ENCODE measurements around the gene MCU. TPM values are rescaled to one million over a fixed set of nuclear protein-coding genes. Genes with fewer than 3 reads are reported as not detected.
"Not testable (repeated sequence)": the region's sequence is repeated elsewhere in the genome, so short reads cannot be mapped to it uniquely, and the experiment has no call there.

The MCU gene
- total RNA-seq, 1 experiment from 2014 or later = 18.7 TPM

DNA sequence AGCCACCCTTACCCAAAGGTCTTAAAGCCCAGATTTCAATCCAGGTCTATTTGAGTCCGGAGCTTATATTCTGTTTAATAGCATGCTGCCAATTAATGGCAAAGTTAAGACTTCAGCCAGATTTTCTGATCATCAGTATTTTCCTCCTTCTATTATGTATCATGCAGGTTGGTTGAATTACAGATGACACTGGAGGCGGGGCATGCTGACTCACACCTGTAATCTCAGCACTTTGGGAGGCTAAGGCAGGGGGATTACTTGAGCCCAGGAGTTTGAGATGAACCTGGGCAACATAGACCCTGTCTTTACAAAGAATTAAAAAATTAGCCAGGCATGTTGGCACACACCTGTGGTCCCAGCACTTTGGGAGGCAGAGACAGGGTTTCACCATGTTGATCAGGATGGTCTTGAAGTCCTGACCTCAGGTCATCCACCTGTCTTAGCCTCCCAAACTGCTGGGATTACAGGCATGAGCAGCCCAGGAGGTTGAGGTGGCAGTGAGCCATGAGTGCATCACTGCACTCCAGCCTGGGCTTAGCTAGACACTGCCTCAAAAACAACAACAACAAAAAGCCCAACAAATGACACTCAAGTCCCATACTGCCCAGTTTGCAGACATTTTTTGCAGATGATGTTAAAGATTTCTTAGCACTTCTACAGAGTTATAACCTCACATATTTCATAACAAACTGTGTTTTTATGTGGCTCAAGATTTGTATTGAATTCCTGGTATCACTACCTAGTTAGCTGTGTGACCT is 62.5 kb downstream of the MCU start:
- no peak for TF ChIP-seq EZH2 (IDR thresholded peaks at IDR 0.05; ENCODE audit: borderline replicate concordance, low read depth, low read length, poor library complexity, severe bottlenecking)
- TF ChIP-seq, protein P1, sequence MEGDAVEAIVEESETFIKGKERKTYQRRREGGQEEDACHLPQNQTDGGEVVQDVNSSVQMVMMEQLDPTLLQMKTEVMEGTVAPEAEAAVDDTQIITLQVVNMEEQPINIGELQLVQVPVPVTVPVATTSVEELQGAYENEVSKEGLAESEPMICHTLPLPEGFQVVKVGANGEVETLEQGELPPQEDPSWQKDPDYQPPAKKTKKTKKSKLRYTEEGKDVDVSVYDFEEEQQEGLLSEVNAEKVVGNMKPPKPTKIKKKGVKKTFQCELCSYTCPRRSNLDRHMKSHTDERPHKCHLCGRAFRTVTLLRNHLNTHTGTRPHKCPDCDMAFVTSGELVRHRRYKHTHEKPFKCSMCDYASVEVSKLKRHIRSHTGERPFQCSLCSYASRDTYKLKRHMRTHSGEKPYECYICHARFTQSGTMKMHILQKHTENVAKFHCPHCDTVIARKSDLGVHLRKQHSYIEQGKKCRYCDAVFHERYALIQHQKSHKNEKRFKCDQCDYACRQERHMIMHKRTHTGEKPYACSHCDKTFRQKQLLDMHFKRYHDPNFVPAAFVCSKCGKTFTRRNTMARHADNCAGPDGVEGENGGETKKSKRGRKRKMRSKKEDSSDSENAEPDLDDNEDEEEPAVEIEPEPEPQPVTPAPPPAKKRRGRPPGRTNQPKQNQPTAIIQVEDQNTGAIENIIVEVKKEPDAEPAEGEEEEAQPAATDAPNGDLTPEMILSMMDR (conservative IDR thresholded peaks at IDR 0.05; ENCODE audit: low read depth, low read length) = no peak
- POLR2A ChIA-PET (ENCODE audit: low non-redundant PET) = no interaction called here
- BruUV-seq (replicated peaks) = no TSS peak

DNA sequence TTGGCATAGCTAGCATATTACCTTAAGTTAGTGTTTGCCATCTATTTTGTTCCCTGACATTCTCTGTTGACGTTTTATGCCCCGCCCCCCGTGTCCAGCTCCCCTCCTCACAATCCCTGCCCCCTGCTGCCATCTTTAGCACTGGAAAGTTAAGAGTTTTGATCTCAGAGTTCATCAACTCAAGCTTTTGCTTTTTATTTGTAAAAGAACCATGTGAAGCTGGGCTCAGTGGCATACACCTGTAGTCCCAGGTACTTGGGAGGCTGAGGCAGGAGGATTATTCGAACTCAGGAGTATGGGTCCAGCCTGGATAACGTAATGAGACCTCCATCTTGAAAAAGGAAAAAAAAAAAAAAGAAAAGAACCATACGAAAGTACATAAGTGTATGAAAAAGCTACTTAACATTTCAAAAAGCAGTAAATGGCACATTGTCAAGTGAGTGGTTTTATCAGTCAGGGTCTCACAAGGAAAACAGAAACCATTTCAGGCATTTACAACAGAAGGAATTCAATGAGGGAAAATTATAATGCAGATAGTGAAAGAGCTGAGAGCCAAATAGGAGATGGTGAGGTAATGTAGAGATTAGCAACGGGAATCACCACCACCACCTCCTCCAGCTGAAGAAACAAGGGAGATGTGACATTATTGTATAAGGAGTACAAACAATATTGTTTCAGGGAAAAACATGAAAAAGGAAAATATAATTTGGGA is 64.9 kb downstream of the MCU start:
- no TSS peak for BruUV-seq (replicated peaks)
- Histone ChIP-seq H3K27ac (ENCODE audit: low read depth, low read length, poor library complexity, severe bottlenecking) (no peak overlapping the region), H3K9me3 (ENCODE audit: low read depth, low read length, poor library complexity, severe bottlenecking) (no peaks in the 10 kb centered on the region), H3K27me3 (replicated peaks; ENCODE audit: insufficient read depth, low read depth, low read length, poor library complexity) (no peaks in the 10 kb centered on the region), H3K4me1 (ENCODE audit: insufficient read depth, low read length, poor library complexity, severe bottlenecking) (no peaks in the 10 kb centered on the region), H3K36me3 (ENCODE audit: insufficient read depth, low read length, poor library complexity, severe bottlenecking) (no peaks in the 10 kb centered on the region), H3K4me3 (ENCODE audit: low read depth, low read length, poor library complexity, severe bottlenecking) (no peak overlapping the region)
- TF ChIP-seq EZH2 (IDR thresholded peaks at IDR 0.05; ENCODE audit: borderline replicate concordance, low read depth, low read length, poor library complexity, severe bottlenecking) = no peak
- TF ChIP-seq, protein P1 (conservative IDR thresholded peaks at IDR 0.05; ENCODE audit: low read depth, low read length) = no peak
- DNase-seq (ENCODE audit: low spot score) = no peak
- intact Hi-C loops (cut with micrococcal nuclease; ENCODE audit: unreplicated experiment) = no loop called here
- ChIA-PET POLR2A (ENCODE audit: low non-redundant PET) (interaction anchor here (0.6 kb wide), 1 partner anchor 57 kb away, joined by 3 read pairs; no protein-coding TSS in a partner anchor), CTCF (no interaction called here)

More for the DNA sequence above, 62.5 kb downstream of the MCU start:
- H3K27ac ChIP-seq (ENCODE audit: low read depth, low read length, poor library complexity, severe bottlenecking) = no peak overlapping the region
- H3K9me3 ChIP-seq (ENCODE audit: low read depth, low read length, poor library complexity, severe bottlenecking) = no peaks in the 10 kb centered on the region
- H3K36me3 ChIP-seq (ENCODE audit: insufficient read depth, low read length, poor library complexity, severe bottlenecking) = no peaks in the 10 kb centered on the region
- no peak overlapping the region for H3K4me3 ChIP-seq (ENCODE audit: low read depth, low read length, poor library complexity, severe bottlenecking)
- CTCF ChIA-PET = interaction anchor here (0.5 kb wide), 1 partner anchor 111 kb away, joined by 5 read pairs; no protein-coding TSS in a partner anchor
- no peak for DNase-seq (ENCODE audit: low spot score)
- intact Hi-C loops (cut with micrococcal nuclease; ENCODE audit: unreplicated experiment) = no loop called here
- H3K27me3 ChIP-seq (replicated peaks; ENCODE audit: insufficient read depth, low read depth, low read length, poor library complexity) = no peaks in the 10 kb centered on the region
- no peaks in the 10 kb centered on the region for H3K4me1 ChIP-seq (ENCODE audit: insufficient read depth, low read length, poor library complexity, severe bottlenecking)

DNA sequence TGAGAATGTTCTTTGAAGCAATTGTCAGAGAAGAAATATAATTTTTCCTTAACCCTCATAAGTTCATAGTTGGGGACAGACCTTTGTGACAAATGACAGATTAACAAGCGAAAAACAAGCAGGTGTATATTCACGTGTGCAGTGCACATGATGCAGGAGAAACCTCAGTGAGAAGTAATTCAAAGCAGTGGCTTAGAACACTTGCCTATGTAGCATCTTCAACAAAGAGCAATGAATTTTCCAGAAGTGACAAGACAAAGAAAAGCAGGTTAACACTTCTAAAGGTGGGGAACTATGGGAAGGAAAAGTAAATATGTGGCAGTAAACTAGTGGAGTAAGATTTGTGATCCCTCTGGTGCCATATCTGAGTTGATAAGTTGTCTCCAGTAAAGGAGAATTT is 65.8 kb downstream of the MCU start:
- Histone ChIP-seq H3K27me3 (replicated peaks; ENCODE audit: insufficient read depth, low read depth, low read length, poor library complexity) (no peaks in the 10 kb centered on the region), H3K36me3 (ENCODE audit: insufficient read depth, low read length, poor library complexity, severe bottlenecking) (no peaks in the 10 kb centered on the region), H3K4me1 (ENCODE audit: insufficient read depth, low read length, poor library complexity, severe bottlenecking) (no peaks in the 10 kb centered on the region), H3K27ac (ENCODE audit: low read depth, low read length, poor library complexity, severe bottlenecking) (no peak overlapping the region), H3K9me3 (ENCODE audit: low read depth, low read length, poor library complexity, severe bottlenecking) (no peaks in the 10 kb centered on the region), H3K4me3 (ENCODE audit: low read depth, low read length, poor library complexity, severe bottlenecking) (no peak overlapping the region)
- POLR2A ChIA-PET (ENCODE audit: low non-redundant PET) = no interaction called here
- intact Hi-C loops (cut with micrococcal nuclease; ENCODE audit: unreplicated experiment) = no loop called here
- CTCF ChIA-PET = no interaction called here
- TF ChIP-seq, protein P1 (conservative IDR thresholded peaks at IDR 0.05; ENCODE audit: low read depth, low read length) = no peak
- no peak for TF ChIP-seq EZH2 (IDR thresholded peaks at IDR 0.05; ENCODE audit: borderline replicate concordance, low read depth, low read length, poor library complexity, severe bottlenecking)
- BruUV-seq (replicated peaks) = no TSS peak
- no peak for DNase-seq (ENCODE audit: low spot score)

GRCh38 chr10:72758930-72759329 is 67.0 kb downstream of the MCU start:
- H3K4me3 ChIP-seq (ENCODE audit: low read depth, low read length, poor library complexity, severe bottlenecking); DNase-seq (ENCODE audit: low spot score); H3K27ac ChIP-seq (ENCODE audit: low read depth, low read length, poor library complexity, severe bottlenecking); H3K9me3 ChIP-seq (ENCODE audit: low read depth, low read length, poor library complexity, severe bottlenecking); CTCF ChIA-PET; intact Hi-C loops (cut with micrococcal nuclease; ENCODE audit: unreplicated experiment); H3K36me3 ChIP-seq (ENCODE audit: insufficient read depth, low read length, poor library complexity, severe bottlenecking); H3K4me1 ChIP-seq (ENCODE audit: insufficient read depth, low read length, poor library complexity, severe bottlenecking); BruUV-seq (replicated peaks); H3K27me3 ChIP-seq (replicated peaks; ENCODE audit: insufficient read depth, low read depth, low read length, poor library complexity): not testable (repeated sequence)
- POLR2A ChIA-PET (ENCODE audit: low non-redundant PET) = interaction anchor here (0.6 kb wide), 1 partner anchor 51 kb away, joined by 3 read pairs; no protein-coding TSS in a partner anchor

Data from A673 (cell line).